ENCODE results near the gene PAIP2B. TPM values are rescaled to one million over a fixed set of nuclear protein-coding genes. Genes with fewer than 3 reads are reported as not detected.

The PAIP2B gene
- total and polyA plus RNA-seq, 2 donors (not counting 1 experiment from before 2014, with no cell fraction given): 0.22 to 1.2 TPM

DNA sequence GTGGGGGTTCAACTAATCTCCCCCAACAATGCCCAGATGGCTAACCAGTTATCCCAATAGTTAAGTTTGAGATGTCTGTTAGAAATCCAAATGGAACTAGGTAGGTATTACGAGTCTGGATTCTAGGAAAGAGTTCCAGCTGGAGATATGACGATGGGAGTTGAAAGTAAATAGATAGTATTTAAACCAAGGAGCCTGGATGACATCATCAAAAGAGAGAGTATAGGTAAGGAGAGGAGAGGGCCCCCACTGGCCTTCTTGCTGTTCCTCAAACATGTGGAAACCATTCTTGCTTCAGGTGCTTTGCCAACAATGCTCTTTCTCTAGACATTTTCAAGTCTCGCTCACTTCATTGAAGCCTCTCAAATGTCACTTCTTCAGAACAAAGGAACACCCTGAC lies 26.0 kb upstream of the PAIP2B start:
- no peak for DNase-seq (ENCODE audit: low read depth in 2 of 2)
- H2AFZ ChIP-seq (ENCODE audit: low read length): no peak overlapping the region
- H3K4me1 ChIP-seq (ENCODE audit: control insufficient read depth, extremely low read depth, insufficient read depth, low read length): no peaks in the 10 kb centered on the region
- no peaks in the 10 kb centered on the region for H3K36me3 ChIP-seq (ENCODE audit: control insufficient read depth, insufficient read depth, low read length)
- no peaks in the 10 kb centered on the region for H4K20me1 ChIP-seq (ENCODE audit: control insufficient read depth, extremely low read depth, insufficient read depth, low read length)
- TF ChIP-seq EZH2 (IDR thresholded peaks at IDR 0.05; ENCODE audit: low read length, missing control alignments): no peak
- TF ChIP-seq, protein P1, sequence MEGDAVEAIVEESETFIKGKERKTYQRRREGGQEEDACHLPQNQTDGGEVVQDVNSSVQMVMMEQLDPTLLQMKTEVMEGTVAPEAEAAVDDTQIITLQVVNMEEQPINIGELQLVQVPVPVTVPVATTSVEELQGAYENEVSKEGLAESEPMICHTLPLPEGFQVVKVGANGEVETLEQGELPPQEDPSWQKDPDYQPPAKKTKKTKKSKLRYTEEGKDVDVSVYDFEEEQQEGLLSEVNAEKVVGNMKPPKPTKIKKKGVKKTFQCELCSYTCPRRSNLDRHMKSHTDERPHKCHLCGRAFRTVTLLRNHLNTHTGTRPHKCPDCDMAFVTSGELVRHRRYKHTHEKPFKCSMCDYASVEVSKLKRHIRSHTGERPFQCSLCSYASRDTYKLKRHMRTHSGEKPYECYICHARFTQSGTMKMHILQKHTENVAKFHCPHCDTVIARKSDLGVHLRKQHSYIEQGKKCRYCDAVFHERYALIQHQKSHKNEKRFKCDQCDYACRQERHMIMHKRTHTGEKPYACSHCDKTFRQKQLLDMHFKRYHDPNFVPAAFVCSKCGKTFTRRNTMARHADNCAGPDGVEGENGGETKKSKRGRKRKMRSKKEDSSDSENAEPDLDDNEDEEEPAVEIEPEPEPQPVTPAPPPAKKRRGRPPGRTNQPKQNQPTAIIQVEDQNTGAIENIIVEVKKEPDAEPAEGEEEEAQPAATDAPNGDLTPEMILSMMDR (conservative IDR thresholded peaks at IDR 0.05 in 1 of 2, IDR thresholded peaks at IDR 0.05 in 1 of 2; ENCODE audit: low read depth in 1 of 2, low read length in 2 of 2): no peak
- no peaks in the 10 kb centered on the region for H3K79me2 ChIP-seq (ENCODE audit: control insufficient read depth, insufficient read depth, low read length)
- no peak overlapping the region for H3K27ac ChIP-seq (ENCODE audit: insufficient read depth, low read length)
- H3K4me3 ChIP-seq (replicated peaks in 1 of 4; ENCODE audit: control extremely low read depth in 1 of 4, insufficient read depth in 1 of 4, low read depth in 3 of 4, low read length in 4 of 4): no peak overlapping the region
- H3K9me3 ChIP-seq (ENCODE audit: control insufficient read depth, insufficient read depth, low read depth, low read length): no peaks in the 10 kb centered on the region
- H3K9ac ChIP-seq (ENCODE audit: insufficient read depth, low read length): no peak overlapping the region
- H3K27me3 ChIP-seq (ENCODE audit: control insufficient read depth, insufficient read depth, low read length): no peaks in the 10 kb centered on the region
- no peak overlapping the region for H3K4me2 ChIP-seq (ENCODE audit: extremely low read depth, insufficient read depth, low read length)

DNA sequence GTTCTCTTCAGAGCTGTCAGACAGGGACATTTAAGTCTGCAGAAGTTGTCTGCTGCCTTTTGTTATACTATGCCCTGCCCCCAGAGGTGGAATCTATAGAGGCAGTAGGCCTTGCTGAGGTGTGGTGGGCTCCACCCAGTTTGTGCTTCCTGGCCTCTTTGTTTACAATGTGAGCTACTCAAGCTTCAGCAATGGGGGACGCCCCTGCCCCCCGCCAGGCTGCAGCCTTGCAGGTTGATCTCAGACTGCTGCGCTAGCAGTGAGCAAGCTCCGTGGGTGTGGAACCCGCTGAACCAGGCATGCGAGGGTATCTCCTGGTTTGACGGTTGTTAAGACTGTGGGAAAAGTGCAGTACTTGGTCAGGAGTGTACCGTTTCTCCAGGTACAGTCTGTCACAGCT lies 24.0 kb upstream of the PAIP2B start:
- Histone ChIP-seq H3K4me3 (replicated peaks in 1 of 4; ENCODE audit: control extremely low read depth in 1 of 4, insufficient read depth in 1 of 4, low read depth in 3 of 4, low read length in 4 of 4) (no peak overlapping the region), H2AFZ (ENCODE audit: low read length) (no peak overlapping the region), H3K27ac (ENCODE audit: insufficient read depth, low read length) (no peak overlapping the region), H3K4me2 (ENCODE audit: extremely low read depth, insufficient read depth, low read length) (no peak overlapping the region), H3K79me2 (ENCODE audit: control insufficient read depth, insufficient read depth, low read length) (no peaks in the 10 kb centered on the region), H3K4me1 (ENCODE audit: control insufficient read depth, extremely low read depth, insufficient read depth, low read length) (no peaks in the 10 kb centered on the region), H4K20me1 (ENCODE audit: control insufficient read depth, extremely low read depth, insufficient read depth, low read length) (no peaks in the 10 kb centered on the region), H3K9me3 (ENCODE audit: control insufficient read depth, insufficient read depth, low read depth, low read length) (no peaks in the 10 kb centered on the region), H3K27me3 (ENCODE audit: control insufficient read depth, insufficient read depth, low read length) (no peaks in the 10 kb centered on the region), H3K36me3 (ENCODE audit: control insufficient read depth, insufficient read depth, low read length) (no peaks in the 10 kb centered on the region), H3K9ac (ENCODE audit: insufficient read depth, low read length) (no peak overlapping the region)
- no peak for TF ChIP-seq EZH2 (IDR thresholded peaks at IDR 0.05; ENCODE audit: low read length, missing control alignments)
- TF ChIP-seq, protein P1 (conservative IDR thresholded peaks at IDR 0.05 in 1 of 2, IDR thresholded peaks at IDR 0.05 in 1 of 2; ENCODE audit: low read depth in 1 of 2, low read length in 2 of 2): no peak
- no peak for DNase-seq (ENCODE audit: low read depth in 2 of 2)

DNA sequence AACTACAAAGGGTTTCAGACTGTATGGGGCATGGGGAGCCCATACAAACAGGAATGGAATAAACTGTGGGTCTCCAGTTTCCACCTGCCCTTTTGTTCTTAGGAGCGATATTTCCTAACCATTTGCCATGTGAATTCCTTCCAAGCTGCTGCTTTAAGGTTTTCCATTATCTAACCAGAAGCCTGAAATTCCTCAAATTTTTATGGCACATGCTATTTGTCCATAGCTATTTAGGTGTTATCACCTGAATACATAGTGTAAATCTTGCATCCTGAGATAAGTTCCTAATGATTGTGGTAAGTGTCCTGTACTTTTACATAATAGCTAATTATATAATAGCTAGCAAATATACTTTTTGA lies 17.4 kb upstream of the PAIP2B start:
- TF ChIP-seq, protein P1 (conservative IDR thresholded peaks at IDR 0.05 in 1 of 2, IDR thresholded peaks at IDR 0.05 in 1 of 2; ENCODE audit: low read depth in 1 of 2, low read length in 2 of 2): no peak
- TF ChIP-seq EZH2 (IDR thresholded peaks at IDR 0.05; ENCODE audit: low read length, missing control alignments): no peak
- H3K4me1 ChIP-seq (ENCODE audit: control insufficient read depth, extremely low read depth, insufficient read depth, low read length): no peaks in the 10 kb centered on the region
- H3K36me3 ChIP-seq (ENCODE audit: control insufficient read depth, insufficient read depth, low read length): no peaks in the 10 kb centered on the region
- peaks cover 7% of the 10 kb centered on the region for H3K27me3 ChIP-seq (ENCODE audit: control insufficient read depth, insufficient read depth, low read length)
- H3K4me3 ChIP-seq (replicated peaks in 1 of 4; ENCODE audit: control extremely low read depth in 1 of 4, insufficient read depth in 1 of 4, low read depth in 3 of 4, low read length in 4 of 4): no peak overlapping the region
- peak in 1 of 2 donors; percentile 1 for DNase-seq (ENCODE audit: low read depth in 2 of 2)
- H3K27ac ChIP-seq (ENCODE audit: insufficient read depth, low read length): no peak overlapping the region
- H3K9me3 ChIP-seq (ENCODE audit: control insufficient read depth, insufficient read depth, low read depth, low read length): no peaks in the 10 kb centered on the region
- no peaks in the 10 kb centered on the region for H3K79me2 ChIP-seq (ENCODE audit: control insufficient read depth, insufficient read depth, low read length)
- H4K20me1 ChIP-seq (ENCODE audit: control insufficient read depth, extremely low read depth, insufficient read depth, low read length): no peaks in the 10 kb centered on the region
- no peak overlapping the region for H2AFZ ChIP-seq (ENCODE audit: low read length)
- H3K4me2 ChIP-seq (ENCODE audit: extremely low read depth, insufficient read depth, low read length): no peak overlapping the region
- H3K9ac ChIP-seq (ENCODE audit: insufficient read depth, low read length): no peak overlapping the region

All from fibroblast of lung (primary cell).